ENCODE data around the gene IFIT1B.
"Not testable (repeated sequence)": the region's sequence is repeated elsewhere in the genome, so short reads cannot be mapped to it uniquely, and the experiment has no call there.

Gene IFIT1B

DNA sequence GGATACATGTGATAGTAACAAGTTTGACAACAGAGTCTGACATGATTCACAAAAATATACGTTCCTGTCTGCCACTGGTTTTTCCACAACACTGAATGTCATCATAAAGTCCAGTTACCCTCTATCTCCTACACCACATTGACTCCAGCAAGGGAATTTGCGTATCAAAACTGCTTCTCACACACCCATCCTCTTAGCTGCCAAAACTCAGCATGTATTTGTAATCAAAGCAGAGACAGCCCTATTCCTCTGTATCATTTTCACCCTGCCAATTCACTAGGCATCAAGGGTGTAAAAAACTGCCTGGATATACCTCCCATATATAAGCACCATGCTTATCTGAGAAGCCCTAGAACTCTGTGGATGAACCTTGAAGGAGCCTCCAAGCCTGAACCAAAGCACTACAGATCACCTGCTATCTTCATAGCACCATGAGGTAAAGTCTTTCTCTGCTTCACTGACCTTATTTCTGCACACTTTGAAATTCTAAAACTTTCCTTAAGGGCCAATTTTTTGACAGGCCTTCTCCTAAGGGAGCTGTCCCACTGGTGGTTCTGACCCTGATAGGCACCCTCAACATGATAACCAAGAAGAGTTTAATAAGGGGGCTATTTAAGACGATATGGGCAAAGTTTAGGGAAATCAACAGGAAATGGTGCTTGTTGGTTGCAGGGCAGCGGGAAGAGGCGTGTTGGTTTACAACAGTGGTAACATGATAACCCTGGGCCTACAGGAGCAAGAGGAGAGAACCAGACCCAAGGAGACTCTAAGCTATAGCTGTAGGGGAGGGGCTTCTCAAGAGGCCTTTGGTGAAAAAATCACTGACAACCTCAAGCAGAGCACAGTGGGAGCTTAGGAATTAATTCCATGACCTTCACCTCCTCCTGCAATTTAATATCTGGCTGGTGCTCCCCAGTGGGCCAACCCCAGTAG lies at the start of gene IFIT1B:
Gene IFIT1B, plus strand, starts transcription at position 352 of the 933 bp plus-strand sequence. Its CDS starts 80 bp downstream, at position 432.
- Mint-ChIP-seq H3K9me3 (no peaks in the 10 kb centered on the region), H3K27me3 (peaks cover 4% of the 10 kb centered on the region)

DNA sequence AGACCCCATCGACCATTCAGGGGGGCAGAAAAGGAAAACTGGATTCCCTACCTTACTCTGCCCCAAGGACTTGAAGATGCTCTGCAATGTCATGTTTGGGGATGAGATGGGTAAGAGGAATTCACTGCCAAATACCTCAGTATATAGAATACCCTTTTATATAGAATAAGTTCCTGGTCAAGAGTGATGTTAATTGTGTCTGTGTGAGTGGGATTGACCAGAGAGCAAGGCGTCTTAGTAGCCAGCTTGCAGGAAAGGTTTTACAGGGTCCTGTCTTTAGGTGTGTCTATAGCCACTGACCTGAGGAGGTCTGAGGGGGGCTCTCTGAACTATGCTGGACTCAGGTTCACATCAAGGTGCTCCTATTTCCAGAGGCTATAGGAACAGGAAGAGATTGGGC lies 48.7 kb upstream of the IFIT1B start:
- Mint-ChIP-seq H3K4me1 (ENCODE audit: low read depth) (peaks cover 65% of the 10 kb centered on the region), H3K27me3 (peaks cover 4% of the 10 kb centered on the region), H3K27ac (no peak overlapping the region), H3K4me3 (no peak overlapping the region), H3K36me3 (ENCODE audit: low read depth) (no peaks in the 10 kb centered on the region), H3K9me3 (no peaks in the 10 kb centered on the region)

More for the DNA sequence above, at the start of gene IFIT1B:
- no peaks in the 10 kb centered on the region for H3K4me1 Mint-ChIP-seq (ENCODE audit: low read depth)
- no peak within 1 kb of the TSS for H3K4me3 Mint-ChIP-seq
- no peak within 1 kb of the TSS for H3K27ac Mint-ChIP-seq
- no peaks in the 10 kb centered on the region for H3K36me3 Mint-ChIP-seq (ENCODE audit: low read depth)

DNA sequence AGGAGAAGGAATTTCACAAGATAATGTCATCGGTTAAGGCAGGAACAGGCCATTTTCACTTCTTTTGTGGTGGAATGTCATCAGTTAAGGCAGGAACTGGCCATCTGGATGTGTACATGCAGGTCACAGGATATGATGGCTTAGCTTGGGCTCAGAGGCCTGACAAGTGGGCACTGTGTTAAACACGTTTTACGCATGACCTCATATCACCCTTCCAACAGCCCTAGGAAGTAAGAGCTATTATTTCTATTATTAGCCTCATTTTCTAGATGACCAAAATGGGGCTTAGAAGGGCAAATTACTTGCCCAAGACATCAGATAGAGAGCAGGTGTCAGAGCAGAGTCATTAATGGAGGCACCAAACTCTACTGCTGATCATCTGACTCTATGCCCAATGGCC lies 47.8 kb upstream of the IFIT1B start:
- not testable (repeated sequence) for H3K27me3 Mint-ChIP-seq

DNA sequence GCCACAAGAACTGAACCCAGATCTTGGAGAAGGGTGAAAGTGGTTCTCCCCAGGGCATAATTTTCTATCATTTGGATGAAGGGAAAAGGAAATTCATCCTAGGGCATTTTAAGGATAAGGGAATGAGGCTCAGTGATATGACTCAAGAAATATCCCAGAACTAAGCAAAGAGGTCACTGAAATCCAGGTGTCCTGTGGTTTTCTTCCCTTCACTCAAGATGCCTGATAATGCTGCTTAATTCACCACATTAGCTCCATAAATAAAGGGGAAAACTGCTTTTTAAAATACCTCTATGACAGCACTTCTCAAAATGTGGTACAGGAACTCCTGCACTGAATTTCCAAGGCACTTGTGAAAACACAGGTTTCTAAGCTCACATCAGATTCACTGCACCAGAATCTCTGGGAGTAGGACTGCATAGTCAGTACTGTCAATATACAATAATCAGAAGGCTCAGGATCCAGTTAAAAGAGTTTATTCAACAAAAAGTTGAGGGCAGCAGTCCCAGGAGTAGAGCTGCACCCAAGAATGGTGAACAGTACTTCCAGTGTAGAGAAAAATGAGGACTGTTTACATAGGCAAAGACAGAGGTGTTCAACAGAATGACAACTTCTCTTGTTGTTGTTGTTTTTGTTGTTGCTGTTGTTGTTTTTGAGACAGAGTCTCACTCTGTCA lies 47.2 kb upstream of the IFIT1B start:
- no peaks in the 10 kb centered on the region for H3K36me3 Mint-ChIP-seq (ENCODE audit: low read depth)
- H3K27me3 Mint-ChIP-seq: peaks cover 4% of the 10 kb centered on the region
- H3K27ac Mint-ChIP-seq: peak overlapping the region; percentile 42
- peaks cover 77% of the 10 kb centered on the region for H3K4me1 Mint-ChIP-seq (ENCODE audit: low read depth)
- no peaks in the 10 kb centered on the region for H3K9me3 Mint-ChIP-seq
- H3K4me3 Mint-ChIP-seq: peak overlapping the region; percentile 47

More for the DNA sequence above, 47.8 kb upstream of the IFIT1B start:
- peak overlapping the region; percentile 41 for H3K27ac Mint-ChIP-seq
- H3K4me3 Mint-ChIP-seq: peak overlapping the region; percentile 47
- H3K9me3 Mint-ChIP-seq; H3K36me3 Mint-ChIP-seq (ENCODE audit: low read depth): not testable (repeated sequence)
- H3K4me1 Mint-ChIP-seq (ENCODE audit: low read depth): peaks cover 70% of the 10 kb centered on the region

- Mint-ChIP-seq H3K4me3 (peak overlapping the region; percentile 81), H3K27ac (peak overlapping the region; percentile 87), H3K4me1 (ENCODE audit: low read depth) (peaks cover 80% of the 10 kb centered on the region)
- not testable (repeated sequence) for H3K9me3 Mint-ChIP-seq; H3K36me3 Mint-ChIP-seq (ENCODE audit: low read depth); H3K27me3 Mint-ChIP-seq
These were observed 46.3 kb upstream of the IFIT1B start for GRCh38 chr10:89331487-89332122.

DNA sequence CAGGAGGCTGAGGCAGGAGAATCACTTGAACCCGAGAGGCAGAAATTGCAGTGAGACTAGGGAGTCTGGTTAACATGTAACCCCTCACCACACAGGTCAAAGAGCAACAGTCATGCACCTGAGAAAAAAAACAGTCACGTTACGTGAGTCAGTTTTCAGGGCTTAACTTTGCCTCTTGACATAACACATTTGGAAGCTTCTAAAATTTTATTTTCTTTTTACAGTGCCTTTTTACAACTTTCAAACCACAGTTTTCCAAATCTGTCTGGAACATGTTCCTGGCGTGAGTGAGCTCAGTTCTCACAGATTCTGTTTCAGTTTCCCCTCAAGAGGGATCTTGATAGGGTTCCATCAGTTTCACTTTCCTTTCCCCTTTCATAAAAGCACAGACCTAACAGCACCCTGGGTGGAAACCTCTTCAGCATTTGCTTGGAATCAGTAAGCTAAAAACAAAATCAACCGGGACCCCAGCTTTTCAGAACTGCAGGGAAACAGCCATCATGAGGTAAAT lies 45.7 kb upstream of the IFIT1B start:
- H3K27ac Mint-ChIP-seq: peak overlapping the region; percentile 87
- no peaks in the 10 kb centered on the region for H3K36me3 Mint-ChIP-seq (ENCODE audit: low read depth)
- no peaks in the 10 kb centered on the region for H3K9me3 Mint-ChIP-seq
- H3K4me3 Mint-ChIP-seq: peak overlapping the region; percentile 81
- peaks cover 86% of the 10 kb centered on the region for H3K4me1 Mint-ChIP-seq (ENCODE audit: low read depth)
- peaks cover 7% of the 10 kb centered on the region for H3K27me3 Mint-ChIP-seq

- peaks cover 7% of the 10 kb centered on the region for H3K27me3 Mint-ChIP-seq
- H3K9me3 Mint-ChIP-seq: no peaks in the 10 kb centered on the region
- H3K4me1 Mint-ChIP-seq (ENCODE audit: low read depth): peaks cover 65% of the 10 kb centered on the region
- H3K27ac Mint-ChIP-seq: no peak overlapping the region
- H3K4me3 Mint-ChIP-seq: no peak overlapping the region
- peaks cover 14% of the 10 kb centered on the region for H3K36me3 Mint-ChIP-seq (ENCODE audit: low read depth)
These were observed 42.6 kb upstream of the IFIT1B start for GRCh38 chr10:89335226-89335625.

- H3K27me3 Mint-ChIP-seq: peaks cover 7% of the 10 kb centered on the region
- no peak overlapping the region for H3K27ac Mint-ChIP-seq
- H3K36me3 Mint-ChIP-seq (ENCODE audit: low read depth): peaks cover 14% of the 10 kb centered on the region
- no peak overlapping the region for H3K4me3 Mint-ChIP-seq
- H3K4me1 Mint-ChIP-seq (ENCODE audit: low read depth): peaks cover 56% of the 10 kb centered on the region
- no peaks in the 10 kb centered on the region for H3K9me3 Mint-ChIP-seq
These were observed 41.6 kb upstream of the IFIT1B start for GRCh38 chr10:89336241-89336640.

- H3K36me3 Mint-ChIP-seq (ENCODE audit: low read depth): peaks cover 14% of the 10 kb centered on the region
- H3K27ac Mint-ChIP-seq: no peak overlapping the region
- no peak overlapping the region for H3K4me3 Mint-ChIP-seq
- peaks cover 43% of the 10 kb centered on the region for H3K4me1 Mint-ChIP-seq (ENCODE audit: low read depth)
- peaks cover 6% of the 10 kb centered on the region for H3K27me3 Mint-ChIP-seq
- no peaks in the 10 kb centered on the region for H3K9me3 Mint-ChIP-seq
These were observed 40.4 kb upstream of the IFIT1B start for GRCh38 chr10:89337484-89337883.

DNA sequence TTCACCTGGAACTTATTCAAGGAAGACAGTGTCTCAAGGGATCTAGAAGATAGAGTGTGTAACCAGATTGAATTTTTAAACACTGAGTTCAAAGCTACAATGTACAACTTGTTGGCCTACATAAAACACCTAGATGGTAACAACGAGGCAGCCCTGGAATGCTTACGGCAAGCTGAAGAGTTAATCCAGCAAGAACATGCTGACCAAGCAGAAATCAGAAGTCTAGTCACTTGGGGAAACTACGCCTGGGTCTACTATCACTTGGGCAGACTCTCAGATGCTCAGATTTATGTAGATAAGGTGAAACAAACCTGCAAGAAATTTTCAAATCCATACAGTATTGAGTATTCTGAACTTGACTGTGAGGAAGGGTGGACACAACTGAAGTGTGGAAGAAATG lies 39.1 kb upstream of the IFIT1B start:
- no peaks in the 10 kb centered on the region for H3K9me3 Mint-ChIP-seq
- H3K4me1 Mint-ChIP-seq (ENCODE audit: low read depth): peaks cover 31% of the 10 kb centered on the region
- H3K27ac Mint-ChIP-seq: no peak overlapping the region
- H3K4me3 Mint-ChIP-seq: no peak overlapping the region
- peaks cover 14% of the 10 kb centered on the region for H3K36me3 Mint-ChIP-seq (ENCODE audit: low read depth)
- H3K27me3 Mint-ChIP-seq: peaks cover 13% of the 10 kb centered on the region

- H3K27me3 Mint-ChIP-seq: peaks cover 13% of the 10 kb centered on the region
- no peak overlapping the region for H3K27ac Mint-ChIP-seq
- no peak overlapping the region for H3K4me3 Mint-ChIP-seq
- no peaks in the 10 kb centered on the region for H3K9me3 Mint-ChIP-seq
- peaks cover 24% of the 10 kb centered on the region for H3K4me1 Mint-ChIP-seq (ENCODE audit: low read depth)
- H3K36me3 Mint-ChIP-seq (ENCODE audit: low read depth): peaks cover 14% of the 10 kb centered on the region
These were observed 38.0 kb upstream of the IFIT1B start for GRCh38 chr10:89339875-89340274.

GRCh38 chr10:89341649-89342048 lies 36.2 kb upstream of the IFIT1B start:
- H3K27me3 Mint-ChIP-seq: peaks cover 10% of the 10 kb centered on the region
- H3K9me3 Mint-ChIP-seq: no peaks in the 10 kb centered on the region
- no peak overlapping the region for H3K4me3 Mint-ChIP-seq
- peaks cover 14% of the 10 kb centered on the region for H3K36me3 Mint-ChIP-seq (ENCODE audit: low read depth)
- H3K27ac Mint-ChIP-seq: no peak overlapping the region
- H3K4me1 Mint-ChIP-seq (ENCODE audit: low read depth): peaks cover 12% of the 10 kb centered on the region

DNA sequence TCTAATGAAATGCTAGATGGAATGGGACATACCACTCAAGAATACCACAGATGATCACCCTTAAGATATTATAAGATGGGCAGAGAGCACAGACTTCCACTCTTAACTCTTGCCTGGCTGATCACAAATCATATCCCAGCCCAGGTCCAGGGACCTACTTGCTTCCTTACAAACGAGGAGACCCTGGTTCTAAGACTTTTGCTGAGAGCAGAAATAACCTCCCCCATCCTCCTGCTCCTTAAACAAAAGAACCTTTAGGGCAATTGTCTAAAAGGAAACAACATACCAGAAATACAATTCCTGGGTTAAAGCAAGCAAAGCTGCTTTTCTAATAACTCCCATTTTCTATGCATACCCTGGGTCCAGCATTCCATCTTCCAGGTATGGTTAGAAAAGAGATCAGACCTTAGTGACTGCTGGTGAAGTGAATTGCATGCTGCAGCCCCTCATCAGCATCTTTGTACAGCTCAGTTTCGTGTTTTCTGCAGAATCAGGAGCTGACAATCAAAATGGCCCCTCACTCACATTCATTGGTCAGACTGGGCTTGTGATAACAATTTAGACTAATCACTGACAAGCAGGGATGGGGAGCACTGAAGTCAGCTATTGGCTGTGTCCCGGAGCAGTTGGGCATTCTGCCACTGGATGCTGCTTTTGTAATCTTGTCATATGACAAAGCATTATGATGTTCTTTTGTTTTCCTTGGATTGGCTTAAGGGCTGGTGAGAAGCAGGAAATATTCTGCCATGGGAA lies 35.5 kb upstream of the IFIT1B start:
- Mint-ChIP-seq H3K36me3 (ENCODE audit: low read depth) (peaks cover 14% of the 10 kb centered on the region), H3K4me1 (ENCODE audit: low read depth) (peaks cover 9% of the 10 kb centered on the region), H3K9me3 (no peaks in the 10 kb centered on the region), H3K4me3 (no peak overlapping the region), H3K27ac (no peak overlapping the region), H3K27me3 (peaks cover 10% of the 10 kb centered on the region)

- Mint-ChIP-seq H3K9me3 (no peaks in the 10 kb centered on the region), H3K4me3 (no peak overlapping the region), H3K4me1 (ENCODE audit: low read depth) (peaks cover 9% of the 10 kb centered on the region), H3K36me3 (ENCODE audit: low read depth) (peaks cover 14% of the 10 kb centered on the region), H3K27me3 (peaks cover 10% of the 10 kb centered on the region), H3K27ac (no peak overlapping the region)
These were observed 34.6 kb upstream of the IFIT1B start for GRCh38 chr10:89343089-89343767.

All from stimulated activated naive CD8-positive, alpha-beta T cell treated with anti-CD3 and anti-CD28 coated beads, Interleukin-15, Interleukin-2, amounts not matched to agents 100 ng/mL and 50 ng/mL, for 24 hours (primary cell).